Muscle layer of colon (tissue), 2 donors: ENCODE results near the gene HS3ST4.

Experiments
- H3K27ac ChIP-seq: one replicate; pipeline ENCODE4 v1.7.0; 2013; ENCODE audit warnings: low read depth, mild to moderate bottlenecking, low read length, moderate library complexity
- H3K27me3 ChIP-seq, 2 donors: one replicate each; pipeline ENCODE4 v1.7.0; 2013; ENCODE audit warnings: low read length in 2 of 2, mild to moderate bottlenecking in 2 of 2; ENCODE audit not compliant: insufficient read depth in 2 of 2, control insufficient read depth in 1 of 2
- H3K36me3 ChIP-seq: one replicate; pipeline ENCODE4 v1.7.0; 2013; ENCODE audit warnings: mild to moderate bottlenecking, low read length; ENCODE audit not compliant: insufficient read depth
- H3K4me1 ChIP-seq: one replicate; pipeline ENCODE4 v1.7.0; 2013; ENCODE audit warnings: mild to moderate bottlenecking, low read length; ENCODE audit not compliant: insufficient read depth
- H3K4me3 ChIP-seq, 2 donors: one replicate each; pipeline ENCODE4 v1.7.0; 2013; ENCODE audit warnings: low read length in 2 of 2, low read depth in 1 of 2, mild to moderate bottlenecking in 1 of 2, moderate library complexity in 1 of 2
- H3K9ac ChIP-seq: one replicate; pipeline ENCODE4 v1.7.0; 2013; ENCODE audit warnings: low read length
- H3K9me3 ChIP-seq: one replicate; pipeline ENCODE4 v1.7.0; 2013; ENCODE audit warnings: mild to moderate bottlenecking, low read length
- donor health status: abdominal sarcoma.
- donor health status: Adenocarcinoma of cecum.

The HS3ST4 gene

GRCh38 chr16:25828510-25828909, 136.8 kb downstream of the HS3ST4 start:
- H3K4me3 ChIP-seq = no peak overlapping the region
- no peaks in the 10 kb centered on the region for H3K9me3 ChIP-seq
- H3K4me1 ChIP-seq = no peaks in the 10 kb centered on the region
- no peak overlapping the region for H3K9ac ChIP-seq
- no peaks in the 10 kb centered on the region for H3K27me3 ChIP-seq
- no peaks in the 10 kb centered on the region for H3K36me3 ChIP-seq
- H3K27ac ChIP-seq = no peak overlapping the region

DNA sequence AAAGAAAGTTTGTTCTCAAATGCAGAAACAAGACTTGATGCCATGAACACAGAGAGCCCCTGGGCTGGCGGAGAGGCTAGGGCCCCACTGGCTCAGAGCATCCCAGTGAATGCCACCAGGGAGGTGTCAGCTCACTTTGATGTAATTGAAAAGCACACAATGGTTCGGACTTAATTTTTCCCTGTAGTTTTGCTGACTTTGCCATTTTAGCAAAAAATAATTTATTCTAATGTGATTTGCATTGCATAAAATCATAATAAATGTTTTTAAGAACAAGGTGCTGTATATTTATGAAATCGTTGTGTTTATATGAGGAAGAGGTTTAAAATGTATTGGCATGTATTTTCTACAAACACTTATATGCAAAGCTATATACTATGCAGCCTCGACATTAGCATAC, 140.5 kb downstream of the HS3ST4 start:
- H3K27me3 ChIP-seq = no peaks in the 10 kb centered on the region
- no peak overlapping the region for H3K4me3 ChIP-seq
- no peak overlapping the region for H3K27ac ChIP-seq
- no peaks in the 10 kb centered on the region for H3K4me1 ChIP-seq
- no peaks in the 10 kb centered on the region for H3K9me3 ChIP-seq
- no peak overlapping the region for H3K9ac ChIP-seq
- no peaks in the 10 kb centered on the region for H3K36me3 ChIP-seq

GRCh38 chr16:25834101-25834500, 142.3 kb downstream of the HS3ST4 start:
- Histone ChIP-seq H3K9me3 (no peaks in the 10 kb centered on the region), H3K36me3 (no peaks in the 10 kb centered on the region), H3K27me3 (no peaks in the 10 kb centered on the region), H3K4me1 (no peaks in the 10 kb centered on the region), H3K27ac (no peak overlapping the region), H3K4me3 (no peak overlapping the region), H3K9ac (no peak overlapping the region)

- Histone ChIP-seq H3K27ac (no peak overlapping the region), H3K4me1 (no peaks in the 10 kb centered on the region), H3K9me3 (no peaks in the 10 kb centered on the region), H3K36me3 (no peaks in the 10 kb centered on the region), H3K27me3 (no peaks in the 10 kb centered on the region), H3K4me3 (no peak overlapping the region), H3K9ac (no peak overlapping the region)
Observed at GRCh38 chr16:25835126-25835525, 143.4 kb downstream of the HS3ST4 start.

- Histone ChIP-seq H3K27ac (no peak overlapping the region), H3K9ac (no peak overlapping the region), H3K4me1 (no peaks in the 10 kb centered on the region), H3K27me3 (no peaks in the 10 kb centered on the region), H3K9me3 (no peaks in the 10 kb centered on the region), H3K36me3 (no peaks in the 10 kb centered on the region), H3K4me3 (no peak overlapping the region)
Observed at GRCh38 chr16:25838724-25839186, 147.0 kb downstream of the HS3ST4 start.

- Histone ChIP-seq H3K36me3 (no peaks in the 10 kb centered on the region), H3K27me3 (no peaks in the 10 kb centered on the region), H3K9ac (no peak overlapping the region), H3K4me3 (no peak overlapping the region), H3K9me3 (no peaks in the 10 kb centered on the region), H3K4me1 (no peaks in the 10 kb centered on the region), H3K27ac (no peak overlapping the region)
Observed at GRCh38 chr16:25841761-25842160, 150.0 kb downstream of the HS3ST4 start.

DNA sequence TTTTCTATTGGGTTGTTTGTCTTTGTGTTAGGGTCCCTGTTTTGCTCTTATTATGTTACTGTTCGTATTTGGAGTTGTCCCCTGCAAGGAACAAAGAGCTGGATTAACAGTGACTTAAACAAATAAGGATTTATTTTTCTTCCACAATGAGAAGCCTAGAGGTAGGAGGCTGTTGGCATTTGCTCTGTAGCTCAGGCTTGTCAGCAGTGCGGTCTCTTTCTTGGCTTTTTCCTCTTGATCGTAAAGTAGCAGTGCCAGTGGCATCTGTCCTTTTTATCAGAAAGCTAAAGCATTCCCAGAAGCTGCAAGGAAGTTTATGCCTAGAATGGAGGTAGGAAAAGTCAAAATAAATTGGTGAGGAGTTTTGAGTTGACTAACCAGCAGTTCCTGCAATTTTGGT, 154.1 kb downstream of the HS3ST4 start:
- Histone ChIP-seq H3K27me3 (no peaks in the 10 kb centered on the region), H3K27ac (no peak overlapping the region), H3K4me1 (no peaks in the 10 kb centered on the region), H3K4me3 (no peak overlapping the region), H3K36me3 (no peaks in the 10 kb centered on the region), H3K9ac (no peak overlapping the region), H3K9me3 (no peaks in the 10 kb centered on the region)

- no peaks in the 10 kb centered on the region for H3K36me3 ChIP-seq
- H3K9me3 ChIP-seq = no peaks in the 10 kb centered on the region
- H3K9ac ChIP-seq = no peak overlapping the region
- no peaks in the 10 kb centered on the region for H3K27me3 ChIP-seq
- no peaks in the 10 kb centered on the region for H3K4me1 ChIP-seq
- no peak overlapping the region for H3K27ac ChIP-seq
- H3K4me3 ChIP-seq = no peak overlapping the region
Observed at GRCh38 chr16:25854141-25854540, 162.4 kb downstream of the HS3ST4 start.

DNA sequence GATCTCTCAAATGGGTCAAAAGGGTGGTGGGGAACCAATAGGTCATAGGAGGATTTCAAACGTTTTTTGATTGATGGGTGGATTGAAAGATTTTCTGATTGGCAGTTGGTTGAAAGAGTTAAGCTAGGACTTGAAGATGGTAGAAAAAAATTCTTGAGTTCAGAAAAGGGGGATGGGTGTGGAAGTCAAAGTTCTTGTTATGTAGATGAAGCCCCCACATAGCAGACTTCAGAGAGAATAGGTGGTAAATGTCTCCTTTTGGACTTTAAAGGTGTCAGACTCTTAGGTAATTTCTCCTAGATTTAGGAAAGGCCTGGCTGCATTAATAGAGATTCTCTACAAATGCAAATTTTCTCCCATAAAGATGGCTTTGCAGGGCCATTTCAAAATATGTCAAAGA, 163.3 kb downstream of the HS3ST4 start:
- Histone ChIP-seq H3K9me3 (no peaks in the 10 kb centered on the region), H3K36me3 (no peaks in the 10 kb centered on the region), H3K27ac (no peak overlapping the region), H3K4me1 (no peaks in the 10 kb centered on the region), H3K9ac (no peak overlapping the region), H3K27me3 (no peaks in the 10 kb centered on the region), H3K4me3 (no peak overlapping the region)

DNA sequence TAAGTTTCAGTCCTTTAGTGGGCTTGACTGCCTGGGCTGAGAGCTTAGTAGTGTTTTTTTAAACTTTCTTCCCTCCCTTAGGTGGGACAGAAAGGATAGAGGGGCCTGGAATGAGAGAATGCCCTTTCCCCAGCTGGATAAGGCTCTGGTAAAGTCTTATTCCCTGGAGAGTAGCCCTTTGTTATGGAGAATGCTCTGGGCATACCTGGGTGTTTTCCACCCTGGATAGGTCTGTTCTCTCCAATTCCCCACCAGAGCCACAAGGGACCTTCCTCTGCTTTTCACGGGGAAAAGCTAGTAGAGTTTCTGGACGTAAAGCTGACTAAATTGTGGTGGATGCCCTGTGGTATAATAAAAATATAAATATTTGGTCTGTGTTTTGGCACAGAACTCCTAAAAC, 164.1 kb downstream of the HS3ST4 start:
- Histone ChIP-seq H3K27ac (no peak overlapping the region), H3K9ac (no peak overlapping the region), H3K9me3 (no peaks in the 10 kb centered on the region), H3K4me1 (no peaks in the 10 kb centered on the region), H3K27me3 (no peaks in the 10 kb centered on the region), H3K36me3 (no peaks in the 10 kb centered on the region), H3K4me3 (no peak overlapping the region)

- no peak overlapping the region for H3K4me3 ChIP-seq
- H3K9me3 ChIP-seq = no peaks in the 10 kb centered on the region
- H3K36me3 ChIP-seq = no peaks in the 10 kb centered on the region
- H3K9ac ChIP-seq = no peak overlapping the region
- no peaks in the 10 kb centered on the region for H3K27me3 ChIP-seq
- no peaks in the 10 kb centered on the region for H3K4me1 ChIP-seq
- no peak overlapping the region for H3K27ac ChIP-seq
Observed at GRCh38 chr16:25859645-25860044, 167.9 kb downstream of the HS3ST4 start.

DNA sequence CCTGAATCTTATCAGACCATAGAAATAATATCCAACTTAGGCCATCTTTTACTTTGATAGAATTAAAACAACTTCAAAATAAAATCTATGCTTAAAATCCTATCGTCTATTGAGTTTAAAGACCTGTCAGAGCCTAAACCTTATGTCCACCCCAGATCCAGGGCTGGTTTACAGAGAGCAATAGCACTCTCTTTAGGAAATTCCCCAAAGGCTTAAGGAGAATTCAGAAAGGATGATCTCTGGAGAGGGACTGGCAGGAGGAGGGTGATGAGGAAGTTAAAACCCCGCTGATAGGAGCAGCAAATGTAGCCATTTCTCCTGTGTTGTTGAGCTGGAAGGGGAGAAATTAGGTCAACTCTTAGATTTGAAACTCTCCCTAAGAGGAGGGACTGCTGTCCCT, 175.3 kb downstream of the HS3ST4 start:
- Histone ChIP-seq H3K9ac (no peak overlapping the region), H3K27ac (no peak overlapping the region), H3K36me3 (no peaks in the 10 kb centered on the region), H3K27me3 (no peaks in the 10 kb centered on the region), H3K9me3 (no peaks in the 10 kb centered on the region), H3K4me1 (no peaks in the 10 kb centered on the region), H3K4me3 (no peak overlapping the region)
